ENCODE data around the gene BOLA3. TPM values are rescaled to one million over a fixed set of nuclear protein-coding genes. Genes with fewer than 3 reads are reported as not detected.

Gene BOLA3
- total and polyA plus RNA-seq, 2 donors = 20.2 to 38.1 TPM

DNA sequence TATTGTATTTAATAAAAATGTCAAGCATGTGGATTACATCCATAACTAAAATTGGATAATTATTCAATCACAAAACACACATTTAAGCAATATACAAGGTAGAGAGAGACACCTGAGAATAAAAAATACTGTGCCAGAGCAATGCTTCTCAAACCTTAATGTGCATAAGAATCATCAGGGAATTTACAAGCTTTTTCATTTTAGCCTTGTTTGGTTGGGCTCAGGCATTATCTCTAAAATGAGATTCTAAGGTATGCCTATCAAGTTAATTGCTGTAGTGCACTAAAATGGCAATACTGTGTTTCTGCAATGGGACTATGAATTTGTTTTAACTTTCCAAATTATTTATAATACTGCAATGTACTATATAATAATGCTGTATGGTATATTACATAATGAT lies 30.0 kb upstream of the BOLA3 start:
- peak overlapping the region; percentile 84 for H3K4me3 ChIP-seq (ENCODE audit: low read depth, low read length)
- DNase-seq (ENCODE audit: extremely low spot score) = no peak
- H3K4me1 ChIP-seq (ENCODE audit: insufficient read depth) = no peaks in the 10 kb centered on the region
- no peaks in the 10 kb centered on the region for H3K36me3 ChIP-seq (ENCODE audit: insufficient read depth)
- H3K27ac ChIP-seq (ENCODE audit: low read depth) = no peak overlapping the region

- no peak overlapping the region for H3K4me3 ChIP-seq (ENCODE audit: low read depth, low read length)
- no peak overlapping the region for H3K27ac ChIP-seq (ENCODE audit: low read depth)
- peaks cover 1% of the 10 kb centered on the region for H3K36me3 ChIP-seq (ENCODE audit: insufficient read depth)
- WGBS = 91% methylated on average over 1 of the region's 1 CpG
- DNase-seq (ENCODE audit: extremely low spot score) = no peak
- no peaks in the 10 kb centered on the region for H3K4me1 ChIP-seq (ENCODE audit: insufficient read depth)
Observed at GRCh38 chr2:74174909-74175308, 27.2 kb upstream of the BOLA3 start.

DNA sequence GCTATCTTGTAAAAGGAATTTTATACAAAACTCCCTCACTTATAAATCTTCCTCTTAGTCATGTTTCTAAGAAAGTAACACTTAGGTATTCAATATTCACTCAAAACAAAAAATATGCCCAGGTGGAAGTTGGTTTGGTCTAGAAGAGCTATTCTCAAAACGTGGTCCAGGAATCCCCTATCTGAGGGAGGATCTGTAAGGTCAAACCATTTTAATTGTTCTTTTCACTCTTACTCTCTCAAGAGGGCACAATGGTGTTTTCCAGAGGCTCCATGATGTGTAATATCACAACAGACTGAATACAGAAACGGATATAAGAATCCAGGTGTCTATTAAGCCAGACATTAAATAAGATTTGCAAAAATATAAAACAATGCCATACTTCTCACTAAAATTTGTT lies 21.0 kb upstream of the BOLA3 start:
- Histone ChIP-seq H3K27ac (ENCODE audit: low read depth) (no peak overlapping the region), H3K36me3 (ENCODE audit: insufficient read depth) (peaks cover 11% of the 10 kb centered on the region), H3K4me3 (ENCODE audit: low read depth, low read length) (no peak overlapping the region), H3K4me1 (ENCODE audit: insufficient read depth) (no peaks in the 10 kb centered on the region)
- DNase-seq (ENCODE audit: extremely low spot score) = no peak
- WGBS = 73% methylated on average over 2 of the region's 2 CpGs

DNA sequence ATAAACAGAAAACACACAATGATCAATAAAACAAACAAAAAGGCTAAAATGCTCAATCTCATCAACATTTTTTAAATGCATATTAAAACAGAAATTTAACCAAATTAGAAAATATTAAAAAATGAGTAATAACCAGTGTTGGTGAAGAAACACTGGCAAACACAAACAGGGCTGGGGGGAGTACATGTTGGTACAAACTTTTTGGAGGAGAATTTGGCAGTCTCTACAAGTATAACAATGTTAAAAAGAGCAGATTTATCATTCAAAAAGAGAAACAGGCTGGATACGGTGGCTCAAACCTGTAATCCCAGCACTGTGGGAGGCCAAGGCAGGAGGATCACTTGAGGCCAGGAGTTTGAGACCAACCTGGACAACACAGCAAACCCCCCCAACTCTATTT lies 17.0 kb upstream of the BOLA3 start:
- Histone ChIP-seq H3K27ac (ENCODE audit: low read depth) (no peak overlapping the region), H3K36me3 (ENCODE audit: insufficient read depth) (peaks cover 13% of the 10 kb centered on the region), H3K4me3 (ENCODE audit: low read depth, low read length) (no peak overlapping the region), H3K4me1 (ENCODE audit: insufficient read depth) (no peaks in the 10 kb centered on the region)
- no peak for DNase-seq (ENCODE audit: extremely low spot score)
- WGBS = 97% methylated on average over 1 of the region's 1 CpG

- no peak overlapping the region for H3K27ac ChIP-seq (ENCODE audit: low read depth)
- DNase-seq (ENCODE audit: extremely low spot score) = no peak
- H3K4me3 ChIP-seq (ENCODE audit: low read depth, low read length) = no peak overlapping the region
- 92% methylated on average over 6 of the region's 6 CpGs for WGBS
- H3K36me3 ChIP-seq (ENCODE audit: insufficient read depth) = peaks cover 9% of the 10 kb centered on the region
- no peaks in the 10 kb centered on the region for H3K4me1 ChIP-seq (ENCODE audit: insufficient read depth)
Observed at GRCh38 chr2:74162951-74163350, 15.2 kb upstream of the BOLA3 start.

- no peak for DNase-seq (ENCODE audit: extremely low spot score)
- Histone ChIP-seq H3K27ac (ENCODE audit: low read depth) (no peak overlapping the region), H3K4me3 (ENCODE audit: low read depth, low read length) (no peak overlapping the region), H3K4me1 (ENCODE audit: insufficient read depth) (no peaks in the 10 kb centered on the region), H3K36me3 (ENCODE audit: insufficient read depth) (peaks cover 2% of the 10 kb centered on the region)
- 84% methylated on average over 3 of the region's 3 CpGs for WGBS
Observed at GRCh38 chr2:74155830-74156229, 8.1 kb upstream of the BOLA3 start.

GRCh38 chr2:74152954-74153353 lies 5.2 kb upstream of the BOLA3 start:
- H3K36me3 ChIP-seq (ENCODE audit: insufficient read depth) = peaks cover 2% of the 10 kb centered on the region
- no peak overlapping the region for H3K27ac ChIP-seq (ENCODE audit: low read depth)
- no peaks in the 10 kb centered on the region for H3K4me1 ChIP-seq (ENCODE audit: insufficient read depth)
- no peak for DNase-seq (ENCODE audit: extremely low spot score)
- no peak overlapping the region for H3K4me3 ChIP-seq (ENCODE audit: low read depth, low read length)
- WGBS = 93% methylated on average over 2 of the region's 2 CpGs

- no peak for DNase-seq (ENCODE audit: extremely low spot score)
- no peak overlapping the region for H3K27ac ChIP-seq (ENCODE audit: low read depth)
- no peak overlapping the region for H3K4me3 ChIP-seq (ENCODE audit: low read depth, low read length)
- no peaks in the 10 kb centered on the region for H3K36me3 ChIP-seq (ENCODE audit: insufficient read depth)
- no peaks in the 10 kb centered on the region for H3K4me1 ChIP-seq (ENCODE audit: insufficient read depth)
- 83% methylated on average over 7 of the region's 7 CpGs for WGBS
Observed at GRCh38 chr2:74149570-74150319, 2.0 kb upstream of the BOLA3 start.

DNA sequence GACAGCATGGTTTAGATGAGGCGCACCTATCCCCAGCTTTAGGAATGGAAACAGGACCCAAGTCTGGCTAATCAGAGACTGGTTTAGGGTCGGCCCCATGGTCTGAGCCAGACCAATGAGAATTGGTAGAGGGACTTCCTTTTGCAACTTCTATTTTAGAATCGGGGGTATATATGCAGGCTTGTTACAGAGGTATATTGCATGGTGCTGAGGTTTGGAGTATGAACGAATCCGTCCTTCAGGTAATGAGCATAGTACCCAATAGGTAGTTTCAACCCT lies 1.5 kb upstream of the BOLA3 start:
- Histone ChIP-seq H3K4me3 (ENCODE audit: low read depth, low read length) (no peak overlapping the region), H3K4me1 (ENCODE audit: insufficient read depth) (no peaks in the 10 kb centered on the region), H3K27ac (ENCODE audit: low read depth) (no peak overlapping the region), H3K36me3 (ENCODE audit: insufficient read depth) (no peaks in the 10 kb centered on the region)
- DNase-seq (ENCODE audit: extremely low spot score) = no peak
- 85% methylated on average over 5 of the region's 5 CpGs for WGBS

GRCh38 chr2:74148457-74149246 lies 940 bp upstream of the BOLA3 start:
- WGBS = 47% methylated on average over 16 of the region's 16 CpGs

DNA sequence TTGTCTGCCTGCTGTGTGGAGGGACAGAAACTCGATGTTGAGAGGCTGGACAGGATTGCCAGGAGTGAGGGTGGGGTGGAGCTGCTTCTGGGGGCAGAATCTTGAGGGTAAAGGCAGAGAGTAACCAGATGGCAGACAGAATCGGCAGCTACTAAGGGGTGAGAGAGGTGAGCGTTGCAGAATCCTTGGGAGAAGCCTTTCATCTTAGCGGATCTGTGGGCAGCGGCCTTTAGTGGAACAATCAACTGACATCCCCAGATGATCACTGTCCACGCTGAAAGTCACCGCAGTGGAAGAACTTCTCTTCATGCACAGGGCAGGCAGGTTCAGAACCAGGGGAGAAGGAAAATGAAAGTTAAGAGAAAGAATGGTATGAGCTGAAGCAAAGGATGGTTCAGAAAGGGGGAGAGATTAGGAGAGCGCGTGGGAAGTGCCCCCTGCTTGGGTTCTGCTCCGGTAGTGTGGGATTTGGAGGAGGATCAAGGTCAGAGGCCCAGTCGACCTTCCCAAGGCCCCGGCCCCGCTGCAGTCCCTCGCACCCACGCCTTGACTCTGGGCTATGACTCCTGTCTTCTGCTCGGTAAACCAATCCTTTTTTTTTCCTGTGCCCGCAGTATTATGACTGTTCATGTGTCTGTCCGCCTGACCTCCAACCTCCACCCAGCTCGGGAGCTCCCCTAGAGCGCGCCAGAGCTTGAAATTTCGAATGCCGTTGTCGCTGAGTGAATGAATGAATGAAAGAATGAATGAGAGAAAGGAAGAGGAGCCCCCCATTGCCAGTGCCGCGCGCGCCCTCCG lies 584 bp downstream of the BOLA3 start:
- H3K27ac ChIP-seq (ENCODE audit: low read depth) = no peak overlapping the region
- no peaks in the 10 kb centered on the region for H3K36me3 ChIP-seq (ENCODE audit: insufficient read depth)
- H3K4me3 ChIP-seq (ENCODE audit: low read depth, low read length) = peak overlapping the region; percentile 88
- 4% methylated on average over 29 of the region's 29 CpGs for WGBS
- H3K4me1 ChIP-seq (ENCODE audit: insufficient read depth) = no peaks in the 10 kb centered on the region
- no peak for DNase-seq (ENCODE audit: extremely low spot score)

More at GRCh38 chr2:74148457-74149246, 940 bp upstream of the BOLA3 start:
- Histone ChIP-seq H3K4me1 (ENCODE audit: insufficient read depth) (no peaks in the 10 kb centered on the region), H3K36me3 (ENCODE audit: insufficient read depth) (no peaks in the 10 kb centered on the region), H3K27ac (ENCODE audit: low read depth) (no peak overlapping the region), H3K4me3 (ENCODE audit: low read depth, low read length) (peak overlapping the region; percentile 88)
- DNase-seq (ENCODE audit: extremely low spot score) = no peak

- WGBS = 72% methylated on average over 6 of the region's 6 CpGs
- Histone ChIP-seq H3K27ac (ENCODE audit: low read depth) (no peak overlapping the region), H3K4me1 (ENCODE audit: insufficient read depth) (no peaks in the 10 kb centered on the region), H3K4me3 (ENCODE audit: low read depth, low read length) (no peak overlapping the region), H3K36me3 (ENCODE audit: insufficient read depth) (no peaks in the 10 kb centered on the region)
- no peak for DNase-seq (ENCODE audit: extremely low spot score)
Observed at GRCh38 chr2:74142340-74142739, 5.4 kb downstream of the BOLA3 start.

DNA sequence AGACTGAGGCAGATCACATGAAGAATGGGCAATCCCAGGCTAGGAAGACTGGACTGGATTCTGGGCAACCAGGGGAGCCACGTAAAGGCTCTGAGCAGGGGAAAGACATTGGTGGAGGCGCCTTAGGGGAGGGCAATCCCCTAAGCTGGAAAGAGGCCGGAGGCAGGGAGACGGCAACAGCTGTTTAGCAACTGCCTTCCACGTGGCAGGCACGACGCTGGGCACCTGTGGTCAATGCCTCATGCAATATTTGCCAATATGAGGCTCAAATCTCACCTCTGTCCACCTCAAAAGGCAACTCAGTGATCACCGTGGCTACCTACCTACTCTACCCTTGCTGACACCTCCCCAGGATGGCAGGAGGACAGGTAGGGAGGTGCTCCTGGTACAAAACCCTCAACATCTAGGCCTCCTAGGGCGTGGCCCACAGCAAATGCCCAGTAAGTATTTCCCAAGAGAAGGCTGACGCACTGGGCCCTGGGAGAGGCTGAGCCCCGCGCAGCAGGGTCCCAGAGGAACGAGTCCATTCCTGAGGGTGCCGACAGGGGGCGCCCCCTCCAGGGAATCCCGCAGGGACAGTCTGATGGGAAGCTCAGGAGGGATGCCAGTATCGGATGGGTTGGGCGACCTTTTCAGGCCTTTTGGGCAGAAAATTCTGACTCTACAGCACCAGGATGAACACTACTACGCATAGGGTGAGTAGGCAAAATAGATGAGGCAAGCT lies 8.9 kb downstream of the BOLA3 start:
- no peak overlapping the region for H3K27ac ChIP-seq (ENCODE audit: low read depth)
- WGBS = 86% methylated on average over 19 of the region's 19 CpGs
- H3K36me3 ChIP-seq (ENCODE audit: insufficient read depth) = no peaks in the 10 kb centered on the region
- no peak overlapping the region for H3K4me3 ChIP-seq (ENCODE audit: low read depth, low read length)
- no peak for DNase-seq (ENCODE audit: extremely low spot score)
- H3K4me1 ChIP-seq (ENCODE audit: insufficient read depth) = no peaks in the 10 kb centered on the region
